Neural cell (in vitro differentiated cells): Measurements from ENCODE around the gene DPYD. TPM values are rescaled to one million over a fixed set of nuclear protein-coding genes. Genes with fewer than 3 reads are reported as not detected.

Experiments
- H2AFZ ChIP-seq: fragments of 200-600, 300-800 bp; sonication (generic), shearing (Covaris generic); 2 replicates; pipeline ENCODE4 v1.6.0; 2014; ENCODE audit warnings: low read depth, mild to moderate bottlenecking, antibody characterized with exemption, low read length, moderate library complexity
- H3F3A ChIP-seq: fragments of 200-600 bp; shearing (Covaris generic); 2 replicates; pipeline ENCODE4 v1.6.1; 2016; ENCODE audit warnings: mild to moderate bottlenecking, moderate library complexity, mixed read lengths, antibody characterized with exemption, low read length; ENCODE audit not compliant: insufficient read depth, poor library complexity, severe bottlenecking
- H3K27ac ChIP-seq: fragments of 200-600, 300-800 bp; sonication (generic), shearing (Covaris generic); 2 replicates; pipeline ENCODE4 v1.5.1; 2014; ENCODE audit warnings: mild to moderate bottlenecking, low read length, moderate library complexity
- H3K27me3 ChIP-seq: fragments of 300-800, 200-600 bp; sonication (generic), shearing (Covaris generic); 2 replicates; pipeline ENCODE4 v1.6.0; 2014; ENCODE audit warnings: mild to moderate bottlenecking, low read depth, low read length, moderate library complexity; ENCODE audit not compliant: insufficient read depth
- H3K36me3 ChIP-seq: fragments of 300-800, 200-600 bp; sonication (generic), shearing (Covaris generic); 2 replicates; pipeline ENCODE4 v1.5.1; 2014; ENCODE audit warnings: mild to moderate bottlenecking, antibody characterized with exemption, low read length, moderate library complexity; ENCODE audit not compliant: insufficient read depth
- H3K4me2 ChIP-seq: fragments of 300-800, 200-600 bp; sonication (generic), shearing (Covaris generic); 2 replicates; pipeline ENCODE4 v1.6.0; 2014; ENCODE audit warnings: mild to moderate bottlenecking, low read length
- H3K4me3 ChIP-seq: fragments of 300-800, 200-600 bp; sonication (generic), shearing (Covaris generic); 2 replicates; pipeline ENCODE4 v1.5.1; 2014; ENCODE audit warnings: mild to moderate bottlenecking, low read length, moderate library complexity
- H3K79me2 ChIP-seq: fragments of 200-600 bp; shearing (Covaris generic); replicated peaks from 2 replicates; pipeline ENCODE4 v1.6.0; 2014; ENCODE audit warnings: mild to moderate bottlenecking, low read length, moderate library complexity; ENCODE audit not compliant: insufficient read depth
- H3K9ac ChIP-seq: fragments of 300-800, 200-600 bp; sonication (generic), shearing (Covaris generic); 2 replicates; pipeline ENCODE4 v1.6.1; 2016; ENCODE audit warnings: mild to moderate bottlenecking, low read length, mixed read lengths
- H3K9me2 ChIP-seq: fragments of 200-600 bp; shearing (Covaris generic); 2 replicates; pipeline ENCODE4 v1.6.1; 2016; ENCODE audit warnings: mild to moderate bottlenecking, low read length, mixed read lengths; ENCODE audit not compliant: insufficient read depth
- H3K9me3 ChIP-seq: fragments of 200-600, 300-800 bp; sonication (generic), shearing (Covaris generic); 2 replicates; pipeline ENCODE4 v1.6.1; 2016; ENCODE audit warnings: mild to moderate bottlenecking, mixed run types, low read length, moderate library complexity, mixed read lengths
- H4K20me1 ChIP-seq: fragments of 200-600 bp; shearing (Covaris generic); 2 replicates; pipeline ENCODE4 v1.6.1; 2016; ENCODE audit warnings: mild to moderate bottlenecking, mixed run types; ENCODE audit not compliant: insufficient read depth
- CTCF ChIP-seq: fragments of 450-650 bp; IDR thresholded peaks from 2 replicates; pipeline ENCODE4 v1.5.1; 2014; ENCODE audit warnings: antibody characterized with exemption, mild to moderate bottlenecking, moderate library complexity; ENCODE audit not compliant: poor library complexity, severe bottlenecking
- EP300 ChIP-seq: fragments of 450-650 bp; conservative IDR thresholded peaks from 2 replicates; pipeline ENCODE4 v1.6.1; 2014; ENCODE audit warnings: antibody characterized with exemption, mild to moderate bottlenecking, moderate library complexity; ENCODE audit not compliant: poor library complexity, severe bottlenecking
- EZH2 ChIP-seq: fragments of 200-600, 300-800 bp; shearing (Covaris generic), sonication (generic); IDR thresholded peaks from 2 replicates; pipeline ENCODE4 v1.6.1; 2014; ENCODE audit warnings: antibody characterized with exemption, low read length, borderline replicate concordance, mild to moderate bottlenecking; ENCODE audit not compliant: insufficient read depth, poor library complexity, severe bottlenecking
- MXI1 ChIP-seq: fragments of 450-650 bp; conservative IDR thresholded peaks from 2 replicates; pipeline ENCODE4 v1.6.1; 2014; ENCODE audit warnings: antibody characterized with exemption, mild to moderate bottlenecking; ENCODE audit not compliant: poor library complexity, severe bottlenecking
- POLR2AphosphoS5 ChIP-seq: IDR thresholded peaks from 2 replicates; pipeline ENCODE4 v1.6.1; 2012
- RAD21 ChIP-seq: fragments of 450-650 bp; conservative IDR thresholded peaks from 2 replicates; pipeline ENCODE4 v1.6.1; 2014; ENCODE audit warnings: antibody characterized with exemption, mild to moderate bottlenecking, moderate library complexity
- REST ChIP-seq: IDR thresholded peaks from 2 replicates; pipeline ENCODE4 v1.6.1; 2012; ENCODE audit warnings: borderline replicate concordance
- SMC3 ChIP-seq: fragments of 450-650 bp; conservative IDR thresholded peaks from 2 replicates; pipeline ENCODE4 v1.6.1; 2014; ENCODE audit warnings: antibody characterized with exemption, mild to moderate bottlenecking, moderate library complexity; ENCODE audit not compliant: poor library complexity
- TAF1 ChIP-seq: IDR thresholded peaks from 2 replicates; pipeline ENCODE4 v1.6.1; 2012; ENCODE audit warnings: low read depth
- polyA plus RNA-seq: library from polyadenylated mRNA; depleted of rRNA; stranded (reverse); fragments of >200 nt; gene quantifications from 2 replicates; pipeline ENCODE4 v1.2.3, GENCODE V29; 2014

Gene DPYD
- polyA plus RNA-seq, 1 donor from 2014 or later = 6.7 TPM

- Histone ChIP-seq H3F3A (no peaks in the 10 kb centered on the region), H3K36me3 (no peaks in the 10 kb centered on the region), H4K20me1 (no peaks in the 10 kb centered on the region), H3K79me2 (no peaks in the 10 kb centered on the region), H3K9me2 (no peaks in the 10 kb centered on the region), H2AFZ (no peak overlapping the region), H3K27me3 (no peaks in the 10 kb centered on the region), H3K27ac (no peak overlapping the region), H3K4me2 (no peak overlapping the region), H3K4me3 (no peak overlapping the region), H3K9me3 (no peaks in the 10 kb centered on the region), H3K9ac (no peak overlapping the region)
- TF ChIP-seq TAF1 (no peak), EZH2 (no peak), EP300 (no peak), POLR2AphosphoS5 (no peak), CTCF (no peak), SMC3 (no peak), RAD21 (no peak), REST (no peak), MXI1 (no peak)
These were observed 812.7 kb downstream of the DPYD start for GRCh38 chr1:97108179-97108578.

- H3F3A ChIP-seq = no peaks in the 10 kb centered on the region
- H3K4me2 ChIP-seq = no peak overlapping the region
- H3K4me3 ChIP-seq = no peak overlapping the region
- H3K27ac ChIP-seq = no peak overlapping the region
- TF ChIP-seq EP300 (no peak), POLR2AphosphoS5 (no peak), SMC3 (no peak), CTCF (no peak), RAD21 (no peak), EZH2 (no peak), TAF1 (no peak), MXI1 (no peak), REST (no peak)
- no peaks in the 10 kb centered on the region for H3K79me2 ChIP-seq
- H2AFZ ChIP-seq = no peak overlapping the region
- no peaks in the 10 kb centered on the region for H3K9me2 ChIP-seq
- no peaks in the 10 kb centered on the region for H4K20me1 ChIP-seq
- H3K36me3 ChIP-seq = no peaks in the 10 kb centered on the region
- H3K27me3 ChIP-seq = no peaks in the 10 kb centered on the region
- H3K9me3 ChIP-seq = no peaks in the 10 kb centered on the region
- H3K9ac ChIP-seq = no peak overlapping the region
These were observed 815.3 kb downstream of the DPYD start for GRCh38 chr1:97105531-97105930.
